Bronchial epithelial cell (primary cell): Measurements from ENCODE around the gene NFAT5. TPM values are rescaled to one million over a fixed set of nuclear protein-coding genes. Genes with fewer than 3 reads are reported as not detected.
A peak's percentile ranks its signal among the peaks of the same experiment; 100 is the strongest.

Source experiments
- DNase-seq: peaks from one replicate; pipeline ENCODE4 v3.0.0-alpha.2; 2010; ENCODE audit warnings: low read depth
- FAIRE-seq: peaks from 2 replicates; lab custom pipeline; 2011; peaks lifted over from hg19 to GRCh38; lab: Jason Lieb, UNC
- H3K27me3 ChIP-seq: 2 replicates; pipeline ENCODE4 v1.5.1; 2011; ENCODE audit warnings: low read length; ENCODE audit not compliant: control insufficient read depth, insufficient read depth
- H3K36me3 ChIP-seq: 2 replicates; pipeline ENCODE4 v1.5.1; 2011; ENCODE audit warnings: low read length; ENCODE audit not compliant: control insufficient read depth, insufficient read depth
- H3K4me3 ChIP-seq: 2 replicates; pipeline ENCODE4 v1.5.1; 2011; ENCODE audit warnings: mild to moderate bottlenecking, low read depth, low read length, control low read depth
- CTCF ChIP-seq: IDR thresholded peaks from 2 replicates; pipeline ENCODE4 v1.5.1; 2011; ENCODE audit warnings: mild to moderate bottlenecking, moderate library complexity, low read length, control low read depth, inconsistent platforms; ENCODE audit not compliant: insufficient read depth, severe bottlenecking
- total RNA-seq: library from RNA; depleted of rRNA; stranded (reverse); fragments of >200 nt; gene quantifications from 2 replicates; pipeline ENCODE4 v1.2.1, GENCODE V29; 2014

NFAT5 gene
- total RNA-seq, 1 donor from 2014 or later = 11.1 TPM

- peak overlapping the region; percentile 98 for H3K4me3 ChIP-seq
- no peak for DNase-seq
- H3K27me3 ChIP-seq = no peaks in the 10 kb centered on the region
- no peak for TF ChIP-seq CTCF
- peaks cover 3% of the 10 kb centered on the region for H3K36me3 ChIP-seq
- FAIRE-seq = no peak
Measured at GRCh38 chr16:69754143-69754468, 188.3 kb downstream of the NFAT5 start.

Other genes with a start within 250 kb of the NFAT5 start
- gene PDF, start 235.4 kb upstream of the NFAT5 start, total RNA-seq = 25.6 and 31.3 TPM in 2 replicates
- 18.2 and 18.7 TPM in 2 replicates for gene COG8, start 226.4 kb upstream of the NFAT5 start, total RNA-seq
- gene NIP7, start 226.2 kb upstream of the NFAT5 start, total RNA-seq = 28.8 and 45.5 TPM in 2 replicates
- 0.13 TPM in 1 of 2 replicates, not detected in the other for gene TMED6, start 214.2 kb upstream of the NFAT5 start, total RNA-seq
- 9.1 and 10.0 TPM in 2 replicates for gene TERF2, start 180.0 kb upstream of the NFAT5 start, total RNA-seq
- 39.2 and 42.8 TPM in 2 replicates for gene CYB5B, start 141.3 kb upstream of the NFAT5 start, total RNA-seq
- gene NQO1, start 160.6 kb downstream of the NFAT5 start, total RNA-seq = 93.2 and 107 TPM in 2 replicates
- 22.1 and 24.7 TPM in 2 replicates for gene NOB1, start 189.0 kb downstream of the NFAT5 start, total RNA-seq
- gene WWP2, start 196.4 kb downstream of the NFAT5 start, total RNA-seq = 15.0 and 18.4 TPM in 2 replicates